ENCODE results near the gene EN1. TPM values are rescaled to one million over a fixed set of nuclear protein-coding genes. Genes with fewer than 3 reads are reported as not detected.

Gene EN1
- total RNA-seq, 2 experiments from 2014 or later, result not detected

DNA sequence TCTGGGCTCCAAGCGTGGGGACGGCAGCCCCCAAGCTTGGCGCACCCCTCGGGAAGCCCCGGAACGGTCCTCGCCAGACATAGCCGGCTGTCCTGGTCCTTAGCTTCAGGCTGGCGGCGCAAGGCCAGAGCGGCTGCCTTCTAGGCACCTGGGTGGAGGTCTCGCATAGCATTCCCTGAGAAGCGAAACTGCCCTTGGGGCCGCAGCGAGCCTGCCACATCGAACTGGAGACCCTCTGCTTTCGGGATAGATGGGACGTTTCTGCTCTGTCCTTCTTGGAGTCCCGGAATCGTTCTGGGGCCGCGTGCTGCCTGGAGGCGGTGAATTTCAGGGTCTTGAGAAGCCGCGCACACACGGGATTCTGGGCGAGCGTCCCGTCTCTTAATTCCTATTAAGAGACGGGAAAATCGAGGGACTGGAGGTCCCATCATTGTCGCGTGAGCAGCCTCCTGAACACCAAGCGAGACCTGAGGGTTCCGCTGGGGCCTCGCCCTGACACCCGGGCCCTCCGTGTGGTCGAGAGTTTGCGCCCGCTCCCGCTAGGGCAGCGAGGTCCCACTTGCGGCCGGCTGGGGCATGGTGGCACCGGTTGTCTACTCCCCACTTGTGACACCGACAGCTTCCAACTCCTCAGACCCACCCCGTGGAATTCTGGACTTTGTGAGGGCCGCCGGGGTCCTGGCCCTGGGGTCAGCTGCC, 9.7 kb upstream of the EN1 start:
- CTCF ChIA-PET, result interaction anchor here (1.9 kb wide), 1 partner anchor 825 kb away, joined by 7 read pairs; no protein-coding TSS in a partner anchor
- POLR2A ChIA-PET, result no interaction called here

- CTCF ChIA-PET, result interaction anchor here (0.6 to 1.9 kb wide), 5 partner anchors 12 to 827 kb away, joined by 3 to 7 read pairs (median 4); no protein-coding TSS in a partner anchor
- POLR2A ChIA-PET, result interaction anchor here (0.9 kb wide), 1 partner anchor 634 kb away, joined by 3 read pairs; no protein-coding TSS in a partner anchor
Observed at GRCh38 chr2:118856330-118856977, 9.0 kb upstream of the EN1 start.

DNA sequence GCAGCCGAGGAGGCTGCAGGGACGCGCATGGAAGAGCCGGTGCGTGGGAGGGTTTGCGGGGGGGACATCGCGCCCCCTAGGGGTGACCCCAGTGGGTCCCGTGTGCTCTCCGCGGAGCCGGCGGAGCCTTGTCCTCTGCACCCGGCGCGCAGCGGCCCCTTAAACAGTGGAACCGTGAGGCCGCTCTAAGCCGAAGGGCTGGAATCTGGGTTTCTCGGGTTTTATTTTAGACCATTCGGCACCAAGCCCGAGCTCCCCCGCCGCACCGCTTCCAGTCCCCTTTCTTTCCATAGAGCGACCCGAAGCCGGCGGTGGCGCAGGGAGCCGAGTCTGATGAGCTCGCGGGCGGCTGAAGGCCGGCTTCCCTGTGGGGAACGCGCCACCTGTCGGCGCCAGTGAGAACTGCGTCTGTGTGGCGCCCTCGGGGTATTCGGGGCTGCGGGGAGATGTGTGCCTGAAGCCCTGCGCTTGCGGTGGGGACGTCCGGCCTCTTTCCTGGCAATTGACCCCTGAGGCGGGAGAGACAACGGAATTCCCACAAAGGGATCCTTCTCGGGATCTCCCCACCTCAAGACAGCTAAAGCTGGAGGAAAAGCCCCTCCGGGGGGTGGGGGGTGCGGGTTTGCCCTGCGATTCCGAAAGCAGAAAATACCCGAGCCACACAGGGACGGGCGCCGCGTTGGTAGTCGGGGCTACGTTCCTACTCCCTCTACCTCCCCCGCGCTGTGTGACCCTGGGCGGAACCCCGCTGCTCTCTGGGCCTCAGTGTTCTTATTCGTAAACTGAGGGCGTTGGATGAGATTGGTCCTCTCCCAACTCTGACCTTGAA, 8.2 kb upstream of the EN1 start:
- CTCF ChIA-PET, result interaction anchor here (0.7 to 2.5 kb wide), 13 partner anchors 10 to 823 kb away, joined by 3 to 21 read pairs (median 4); no protein-coding TSS in a partner anchor
- POLR2A ChIA-PET, result interaction anchor here (0.9 kb wide), 1 partner anchor 633 kb away, joined by 3 read pairs; no protein-coding TSS in a partner anchor

GRCh38 chr2:118854507-118855345, 7.3 kb upstream of the EN1 start:
- CTCF ChIA-PET, result interaction anchor here (0.7 to 2.5 kb wide), 14 partner anchors 9 to 822 kb away, joined by 3 to 21 read pairs (median 4); no protein-coding TSS in a partner anchor
- POLR2A ChIA-PET, result no interaction called here

DNA sequence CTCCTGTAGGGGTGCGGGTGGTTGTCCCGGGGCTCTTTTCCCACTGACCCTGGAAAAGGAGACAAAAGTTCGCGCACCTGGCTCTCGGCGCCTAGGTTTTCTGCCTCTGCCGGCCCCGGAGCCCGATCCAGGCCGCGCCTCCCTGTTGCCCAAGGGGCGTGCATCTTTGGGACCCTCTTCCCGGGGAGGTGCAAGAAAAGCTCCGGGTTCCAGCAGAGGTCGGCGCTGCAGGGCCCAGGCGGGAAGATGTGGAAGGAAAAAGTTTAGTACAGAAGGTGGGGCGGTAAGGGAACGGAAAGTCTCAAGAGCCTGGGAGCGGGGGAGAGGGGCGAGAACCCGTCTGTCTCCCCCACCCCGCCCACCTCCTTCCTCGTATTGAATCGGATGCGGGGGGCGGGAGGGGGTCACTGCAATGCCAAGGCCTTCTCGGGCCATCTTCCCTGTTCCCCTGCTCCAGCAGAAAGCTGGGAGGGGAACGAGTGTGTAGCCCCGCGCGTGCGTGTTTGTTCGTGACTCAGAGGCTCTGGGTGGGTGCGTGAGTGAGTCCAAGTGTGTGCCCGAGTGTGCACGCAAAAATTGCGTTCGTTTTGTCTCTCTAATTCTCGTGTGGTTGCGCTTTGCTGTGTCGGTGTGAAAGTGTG, 6.3 kb upstream of the EN1 start:
- ChIA-PET POLR2A (no interaction called here), CTCF (interaction anchor here (1.5 to 2.5 kb wide), 2 partner anchors 631 to 635 kb away, joined by 3 to 21 read pairs; no protein-coding TSS in a partner anchor)

GRCh38 chr2:118853129-118853640, 5.7 kb upstream of the EN1 start:
- POLR2A ChIA-PET, result no interaction called here
- CTCF ChIA-PET, result interaction anchor here (1.5 kb wide), 1 partner anchor 634 kb away, joined by 3 read pairs; no protein-coding TSS in a partner anchor

DNA sequence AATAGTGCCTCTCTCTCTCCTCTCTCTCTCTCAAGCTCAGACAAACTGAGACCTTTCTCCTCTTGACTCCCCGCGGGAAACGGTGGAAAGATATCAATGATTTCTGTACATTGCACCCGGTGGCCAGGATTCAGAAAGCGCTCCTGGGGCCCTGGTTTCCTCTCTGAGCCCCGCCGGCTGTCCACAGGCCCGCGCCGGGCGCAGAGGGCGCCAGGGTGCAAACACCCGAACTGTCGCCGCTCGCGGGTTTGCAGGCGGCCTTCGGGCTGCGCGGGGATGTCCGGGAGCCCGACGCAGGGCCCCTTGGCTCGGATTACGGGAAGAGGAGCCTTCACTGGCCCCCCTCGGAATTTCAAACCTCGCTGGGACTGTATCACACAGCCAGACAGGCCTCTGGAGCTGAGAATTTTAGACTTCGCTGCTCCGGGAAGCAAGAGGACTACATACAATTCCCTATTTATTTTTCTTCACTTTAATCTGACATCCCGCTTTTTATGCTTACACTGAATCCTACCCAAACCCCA, 5.2 kb upstream of the EN1 start:
- POLR2A ChIA-PET, result no interaction called here
- CTCF ChIA-PET, result no interaction called here

- ChIA-PET POLR2A (no interaction called here), CTCF (no interaction called here)
Observed at GRCh38 chr2:118851650-118852049, 4.2 kb upstream of the EN1 start.

GRCh38 chr2:118850901-118851415, 3.5 kb upstream of the EN1 start:
- POLR2A ChIA-PET, result no interaction called here
- CTCF ChIA-PET, result no interaction called here

GRCh38 chr2:118850168-118850900, 2.9 kb upstream of the EN1 start:
- ChIA-PET CTCF (no interaction called here), POLR2A (no interaction called here)

- POLR2A ChIA-PET, result interaction anchor here (0.6 kb wide), 1 partner anchor 1840 kb away, joined by 3 read pairs; no protein-coding TSS in a partner anchor
- CTCF ChIA-PET, result no interaction called here
Observed at GRCh38 chr2:118849226-118850167, 2.0 kb upstream of the EN1 start.

DNA sequence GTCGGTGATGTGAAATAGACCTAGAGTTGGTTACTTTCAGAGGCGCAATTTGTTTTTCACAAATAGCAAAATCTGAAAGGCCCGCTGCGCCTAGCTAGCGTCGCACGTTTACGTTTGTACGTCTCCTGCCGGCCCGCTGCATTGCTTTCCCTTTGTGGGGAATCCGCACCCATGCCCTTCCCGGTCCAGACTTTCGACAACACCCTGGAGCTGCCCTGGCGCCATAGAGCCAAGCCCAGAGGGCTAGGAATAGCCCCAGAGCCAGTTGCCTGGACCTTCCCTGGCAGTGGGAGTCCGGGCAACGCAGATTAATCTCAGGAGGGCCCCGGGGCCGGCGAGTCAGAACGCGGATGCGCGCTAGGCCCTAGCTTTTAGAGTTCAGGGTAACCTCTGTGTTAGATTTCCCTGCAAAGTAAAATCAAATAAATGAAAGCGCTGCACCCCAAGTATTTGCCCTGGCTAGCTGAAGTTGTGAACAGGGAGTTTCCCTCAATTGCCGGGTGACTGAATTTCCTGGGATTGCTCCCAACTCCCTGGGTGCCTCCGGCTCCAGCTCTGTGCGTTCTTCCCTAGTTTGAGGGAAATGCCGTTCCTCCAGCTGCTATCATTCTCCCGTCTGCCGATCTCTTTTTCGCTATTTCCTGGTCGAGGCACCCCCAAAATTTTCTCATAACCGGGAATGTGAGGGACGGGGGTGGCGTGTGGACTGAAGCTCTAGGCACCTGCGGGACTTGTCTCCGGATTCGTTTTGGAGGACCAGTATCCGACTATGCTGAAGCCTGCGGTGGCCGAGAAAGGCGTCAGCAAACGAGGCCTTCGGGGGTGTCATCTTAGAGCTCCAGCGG, 1.2 kb upstream of the EN1 start:
- POLR2A ChIA-PET, result no interaction called here
- CTCF ChIA-PET, result no interaction called here

GRCh38 chr2:118847762-118848172, 319 bp upstream of the EN1 start:
- CTCF ChIA-PET, result no interaction called here

DNA sequence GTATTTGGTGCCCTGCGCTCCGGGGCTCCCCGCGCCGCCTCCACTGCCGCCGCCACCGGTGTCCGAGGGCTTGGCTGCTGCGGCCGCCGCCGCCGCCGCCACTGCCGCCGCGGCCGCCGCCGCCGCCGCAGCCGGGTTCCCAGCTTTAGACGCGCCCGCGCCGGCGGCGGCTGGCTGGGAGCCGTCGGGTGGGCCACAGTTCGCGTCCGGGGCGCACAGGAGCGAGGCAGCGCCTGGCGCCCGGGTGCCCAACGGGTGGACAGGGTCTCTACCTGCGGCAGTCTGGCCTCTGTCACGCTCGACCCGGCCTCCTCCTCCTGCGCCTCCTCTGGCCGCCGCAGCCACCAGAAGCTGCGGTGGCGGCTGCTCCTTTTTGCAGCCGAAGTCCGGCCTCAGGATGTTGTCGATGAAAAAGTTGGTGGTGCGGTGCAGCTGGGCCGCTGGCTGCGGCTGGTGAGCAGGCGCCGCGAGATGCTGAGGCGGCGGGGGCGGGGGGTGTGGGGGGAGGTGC, 951 bp downstream of the EN1 start:
- CTCF ChIA-PET, result interaction anchor here (1.2 kb wide), 1 partner anchor 9 kb away, joined by 3 read pairs; no protein-coding TSS in a partner anchor
- POLR2A ChIA-PET, result no interaction called here

More at GRCh38 chr2:118847762-118848172, 319 bp upstream of the EN1 start:
- POLR2A ChIA-PET, result no interaction called here

Data from activated CD8-positive, alpha-beta memory T cell treated with anti-CD3 and anti-CD28 coated beads for 36 hours (primary cell).